Mesothelial cell of epicardium (in vitro differentiated cells): ENCODE measurements around the gene CALD1. TPM values are rescaled to one million over a fixed set of nuclear protein-coding genes. Genes with fewer than 3 reads are reported as not detected.

Source experiments
- DNase-seq, 2 experiments: peaks; one replicate each; pipeline ENCODE4 v3.0.0; 2021; ENCODE audit warnings: low spot score in 2 of 2; ENCODE audit not compliant: unreplicated experiment in 2 of 2
- H3K27ac Mint-ChIP-seq: 2 replicates; pipeline ENCODE4 v1.8.0; 2021; ENCODE audit warnings: mixed read lengths
- H3K27me3 Mint-ChIP-seq: 2 replicates; pipeline ENCODE4 v1.8.0; 2021; ENCODE audit warnings: low read depth, mixed read lengths
- H3K36me3 Mint-ChIP-seq: 2 replicates; pipeline ENCODE4 v1.8.0; 2021; ENCODE audit warnings: mixed read lengths
- H3K4me1 Mint-ChIP-seq: 2 replicates; pipeline ENCODE4 v1.8.0; 2021; ENCODE audit warnings: mixed read lengths
- H3K4me3 Mint-ChIP-seq: 2 replicates; pipeline ENCODE4 v1.8.0; 2021; ENCODE audit warnings: mild to moderate bottlenecking, moderate library complexity, mixed read lengths
- H3K9me3 Mint-ChIP-seq: 2 replicates; pipeline ENCODE4 v1.8.0; 2021; ENCODE audit warnings: mixed read lengths
- CTCF ChIP-seq: fragments of 200-600 bp; sonication (generic); IDR thresholded peaks from one replicate; pipeline ENCODE4 v1.5.0; 2021; ENCODE audit warnings: antibody characterized with exemption; ENCODE audit not compliant: unreplicated experiment
- total RNA-seq: library from RNA; stranded (reverse); gene quantifications from 3 replicates; pipeline ENCODE4 v1.2.1, GENCODE V29; 2021

CALD1 gene
- total RNA-seq, 1 donor from 2014 or later, result 191 TPM

GRCh38 chr7:134949171-134949570, 169.7 kb downstream of the CALD1 start:
- TF ChIP-seq CTCF, result no peak
- no peaks in the 10 kb centered on the region for H3K27me3 Mint-ChIP-seq
- peak overlapping the region; percentile 47 for H3K27ac Mint-ChIP-seq
- no peak for DNase-seq
- no peak overlapping the region for H3K4me3 Mint-ChIP-seq
- H3K4me1 Mint-ChIP-seq, result peaks cover 14% of the 10 kb centered on the region
- H3K36me3 Mint-ChIP-seq, result peaks cover 59% of the 10 kb centered on the region
- peaks cover 3% of the 10 kb centered on the region for H3K9me3 Mint-ChIP-seq

DNA sequence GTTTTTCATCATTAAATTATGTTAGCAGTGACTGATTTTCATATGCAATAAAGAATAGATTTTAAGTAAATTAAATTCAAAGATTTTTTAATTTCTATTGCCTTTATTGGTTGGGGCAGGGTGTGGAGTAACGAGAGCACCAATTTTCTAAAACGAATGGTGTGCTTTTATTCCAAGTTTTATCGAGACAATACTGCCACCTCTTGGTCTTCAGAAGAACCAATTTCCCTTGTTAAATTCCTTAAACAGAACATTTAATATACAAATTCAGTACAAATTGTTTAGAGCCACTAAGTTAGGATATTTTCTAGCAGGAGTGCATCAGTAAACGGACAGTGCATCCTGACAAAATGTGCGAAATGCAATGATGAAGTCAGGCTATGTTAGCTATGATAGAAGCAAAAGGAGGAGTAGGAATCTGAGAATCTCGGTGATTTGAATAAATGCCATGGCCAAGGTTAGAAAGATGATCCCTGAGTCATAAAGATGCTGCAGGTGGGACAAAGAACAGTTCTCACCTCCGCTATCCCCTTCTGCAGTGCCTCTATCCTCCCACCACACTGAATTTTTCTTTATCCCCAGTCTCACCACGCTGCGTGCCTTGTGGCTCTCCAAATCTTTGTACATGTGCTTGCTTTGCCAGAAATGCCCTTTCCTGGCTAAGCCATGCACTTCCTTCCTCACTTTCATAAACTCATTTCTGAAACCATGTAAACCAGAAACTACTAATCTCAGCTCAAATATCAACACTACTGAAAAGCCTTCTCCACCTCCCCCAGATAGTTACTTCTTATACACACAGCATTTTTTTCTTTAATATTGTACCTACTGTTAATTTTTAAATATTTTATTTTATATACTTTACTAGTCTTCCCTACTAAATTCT, 175.0 kb downstream of the CALD1 start:
- peak; percentile 66 for TF ChIP-seq CTCF
- H3K27me3 Mint-ChIP-seq, result no peaks in the 10 kb centered on the region
- H3K9me3 Mint-ChIP-seq, result no peaks in the 10 kb centered on the region
- DNase-seq, result no peak
- H3K27ac Mint-ChIP-seq, result no peak overlapping the region
- H3K4me1 Mint-ChIP-seq, result peaks cover 2% of the 10 kb centered on the region
- no peak overlapping the region for H3K4me3 Mint-ChIP-seq
- H3K36me3 Mint-ChIP-seq, result peaks cover 63% of the 10 kb centered on the region

GRCh38 chr7:134957005-134957404, 177.6 kb downstream of the CALD1 start:
- no peaks in the 10 kb centered on the region for H3K27me3 Mint-ChIP-seq
- no peaks in the 10 kb centered on the region for H3K9me3 Mint-ChIP-seq
- no peak overlapping the region for H3K27ac Mint-ChIP-seq
- no peak overlapping the region for H3K4me3 Mint-ChIP-seq
- no peak for DNase-seq
- peaks cover 59% of the 10 kb centered on the region for H3K36me3 Mint-ChIP-seq
- H3K4me1 Mint-ChIP-seq, result no peaks in the 10 kb centered on the region
- no peak for TF ChIP-seq CTCF

- Mint-ChIP-seq H3K4me1 (peaks cover 2% of the 10 kb centered on the region), H3K27me3 (no peaks in the 10 kb centered on the region), H3K4me3 (no peak overlapping the region), H3K27ac (no peak overlapping the region), H3K36me3 (peaks cover 68% of the 10 kb centered on the region), H3K9me3 (no peaks in the 10 kb centered on the region)
- DNase-seq, result no peak
- no peak for TF ChIP-seq CTCF
Observed at GRCh38 chr7:134959810-134960209, 180.4 kb downstream of the CALD1 start.

DNA sequence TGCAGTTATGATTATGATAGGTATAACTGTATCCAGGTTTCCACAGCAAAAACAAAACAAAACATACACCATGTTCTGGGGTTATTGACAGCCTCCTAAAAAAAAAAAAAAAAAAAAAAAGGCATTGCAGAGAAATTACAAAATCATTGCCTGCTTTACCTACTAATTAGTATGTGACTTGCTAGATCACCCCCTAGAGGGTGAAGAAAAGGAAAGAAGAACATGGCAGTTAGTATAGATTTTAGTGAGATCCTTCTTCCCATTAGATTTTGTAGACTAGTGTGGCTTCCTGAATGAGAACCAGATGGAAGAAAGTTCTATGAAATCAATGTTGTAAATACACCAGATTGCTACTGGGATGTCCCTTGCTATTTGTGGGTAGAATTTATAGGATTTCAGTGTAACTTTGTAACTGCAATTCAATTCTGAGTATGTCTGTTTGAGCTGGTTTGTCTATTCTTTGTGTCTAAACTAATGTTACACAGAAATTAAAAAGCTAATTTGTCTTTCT, 182.9 kb downstream of the CALD1 start:
- Mint-ChIP-seq H3K4me1 (peaks cover 2% of the 10 kb centered on the region), H3K9me3 (no peaks in the 10 kb centered on the region)

More for the DNA sequence above, 182.9 kb downstream of the CALD1 start:
- no peak overlapping the region for H3K27ac Mint-ChIP-seq
- no peak overlapping the region for H3K4me3 Mint-ChIP-seq
- no peak for DNase-seq
- no peak for TF ChIP-seq CTCF
- H3K36me3 Mint-ChIP-seq, result peaks cover 67% of the 10 kb centered on the region
- no peaks in the 10 kb centered on the region for H3K27me3 Mint-ChIP-seq
